ENCODE data around the gene TENT5C. TPM values are rescaled to one million over a fixed set of nuclear protein-coding genes. Genes with fewer than 3 reads are reported as not detected.
A peak's percentile ranks its signal among the peaks of the same experiment; 100 is the strongest.

Gene TENT5C
- total and polyA plus RNA-seq, 9 of the 15 experiments (the other 6 are each of a cell fraction or from before 2014, with no cell fraction given) = 1.8 to 7.7 (median 4.0) TPM

DNA sequence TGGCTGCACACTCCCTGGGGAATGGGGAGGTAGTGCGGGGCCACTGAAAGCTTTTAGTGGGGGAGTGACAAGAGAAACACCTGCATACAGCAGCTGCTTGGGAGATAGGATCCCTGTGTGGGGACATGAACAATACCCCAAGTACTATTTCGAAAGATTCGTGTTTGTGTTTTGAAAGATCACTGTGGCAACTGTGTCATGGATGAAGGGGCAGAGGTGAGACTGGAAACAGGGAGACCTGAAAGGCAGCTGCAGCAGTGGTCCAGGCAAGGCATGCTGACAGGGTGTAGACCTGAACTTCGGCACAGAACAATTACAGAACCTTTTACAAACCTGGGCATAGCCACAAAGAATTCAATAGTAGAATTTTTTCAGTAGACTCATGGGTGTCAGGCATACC, 32.9 kb downstream of the TENT5C start (continued):
- TF ChIP-seq MTA2 (IDR thresholded peaks at IDR 0.05; ENCODE audit: low read depth) = 0 out of 2 replicates have a peak, but pooled peaks have one; percentile 19
- no peak for TF ChIP-seq GTF2E2 (tag; IDR thresholded peaks at IDR 0.05)
- TF ChIP-seq, protein P1, sequence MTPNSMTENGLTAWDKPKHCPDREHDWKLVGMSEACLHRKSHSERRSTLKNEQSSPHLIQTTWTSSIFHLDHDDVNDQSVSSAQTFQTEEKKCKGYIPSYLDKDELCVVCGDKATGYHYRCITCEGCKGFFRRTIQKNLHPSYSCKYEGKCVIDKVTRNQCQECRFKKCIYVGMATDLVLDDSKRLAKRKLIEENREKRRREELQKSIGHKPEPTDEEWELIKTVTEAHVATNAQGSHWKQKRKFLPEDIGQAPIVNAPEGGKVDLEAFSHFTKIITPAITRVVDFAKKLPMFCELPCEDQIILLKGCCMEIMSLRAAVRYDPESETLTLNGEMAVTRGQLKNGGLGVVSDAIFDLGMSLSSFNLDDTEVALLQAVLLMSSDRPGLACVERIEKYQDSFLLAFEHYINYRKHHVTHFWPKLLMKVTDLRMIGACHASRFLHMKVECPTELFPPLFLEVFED (CRISPR knock-in tag; conservative IDR thresholded peaks at IDR 0.05) = no peak
- no peak for TF ChIP-seq SIRT6 (IDR thresholded peaks at IDR 0.05; ENCODE audit: low read depth, low read length)
- TF ChIP-seq ZFPM2 (CRISPR knock-in tag; IDR thresholded peaks at IDR 0.05) = no peak
- TF ChIP-seq ZNF778 (CRISPR knock-in tag; IDR thresholded peaks at IDR 0.05) = no peak
- TF ChIP-seq, protein P2, sequence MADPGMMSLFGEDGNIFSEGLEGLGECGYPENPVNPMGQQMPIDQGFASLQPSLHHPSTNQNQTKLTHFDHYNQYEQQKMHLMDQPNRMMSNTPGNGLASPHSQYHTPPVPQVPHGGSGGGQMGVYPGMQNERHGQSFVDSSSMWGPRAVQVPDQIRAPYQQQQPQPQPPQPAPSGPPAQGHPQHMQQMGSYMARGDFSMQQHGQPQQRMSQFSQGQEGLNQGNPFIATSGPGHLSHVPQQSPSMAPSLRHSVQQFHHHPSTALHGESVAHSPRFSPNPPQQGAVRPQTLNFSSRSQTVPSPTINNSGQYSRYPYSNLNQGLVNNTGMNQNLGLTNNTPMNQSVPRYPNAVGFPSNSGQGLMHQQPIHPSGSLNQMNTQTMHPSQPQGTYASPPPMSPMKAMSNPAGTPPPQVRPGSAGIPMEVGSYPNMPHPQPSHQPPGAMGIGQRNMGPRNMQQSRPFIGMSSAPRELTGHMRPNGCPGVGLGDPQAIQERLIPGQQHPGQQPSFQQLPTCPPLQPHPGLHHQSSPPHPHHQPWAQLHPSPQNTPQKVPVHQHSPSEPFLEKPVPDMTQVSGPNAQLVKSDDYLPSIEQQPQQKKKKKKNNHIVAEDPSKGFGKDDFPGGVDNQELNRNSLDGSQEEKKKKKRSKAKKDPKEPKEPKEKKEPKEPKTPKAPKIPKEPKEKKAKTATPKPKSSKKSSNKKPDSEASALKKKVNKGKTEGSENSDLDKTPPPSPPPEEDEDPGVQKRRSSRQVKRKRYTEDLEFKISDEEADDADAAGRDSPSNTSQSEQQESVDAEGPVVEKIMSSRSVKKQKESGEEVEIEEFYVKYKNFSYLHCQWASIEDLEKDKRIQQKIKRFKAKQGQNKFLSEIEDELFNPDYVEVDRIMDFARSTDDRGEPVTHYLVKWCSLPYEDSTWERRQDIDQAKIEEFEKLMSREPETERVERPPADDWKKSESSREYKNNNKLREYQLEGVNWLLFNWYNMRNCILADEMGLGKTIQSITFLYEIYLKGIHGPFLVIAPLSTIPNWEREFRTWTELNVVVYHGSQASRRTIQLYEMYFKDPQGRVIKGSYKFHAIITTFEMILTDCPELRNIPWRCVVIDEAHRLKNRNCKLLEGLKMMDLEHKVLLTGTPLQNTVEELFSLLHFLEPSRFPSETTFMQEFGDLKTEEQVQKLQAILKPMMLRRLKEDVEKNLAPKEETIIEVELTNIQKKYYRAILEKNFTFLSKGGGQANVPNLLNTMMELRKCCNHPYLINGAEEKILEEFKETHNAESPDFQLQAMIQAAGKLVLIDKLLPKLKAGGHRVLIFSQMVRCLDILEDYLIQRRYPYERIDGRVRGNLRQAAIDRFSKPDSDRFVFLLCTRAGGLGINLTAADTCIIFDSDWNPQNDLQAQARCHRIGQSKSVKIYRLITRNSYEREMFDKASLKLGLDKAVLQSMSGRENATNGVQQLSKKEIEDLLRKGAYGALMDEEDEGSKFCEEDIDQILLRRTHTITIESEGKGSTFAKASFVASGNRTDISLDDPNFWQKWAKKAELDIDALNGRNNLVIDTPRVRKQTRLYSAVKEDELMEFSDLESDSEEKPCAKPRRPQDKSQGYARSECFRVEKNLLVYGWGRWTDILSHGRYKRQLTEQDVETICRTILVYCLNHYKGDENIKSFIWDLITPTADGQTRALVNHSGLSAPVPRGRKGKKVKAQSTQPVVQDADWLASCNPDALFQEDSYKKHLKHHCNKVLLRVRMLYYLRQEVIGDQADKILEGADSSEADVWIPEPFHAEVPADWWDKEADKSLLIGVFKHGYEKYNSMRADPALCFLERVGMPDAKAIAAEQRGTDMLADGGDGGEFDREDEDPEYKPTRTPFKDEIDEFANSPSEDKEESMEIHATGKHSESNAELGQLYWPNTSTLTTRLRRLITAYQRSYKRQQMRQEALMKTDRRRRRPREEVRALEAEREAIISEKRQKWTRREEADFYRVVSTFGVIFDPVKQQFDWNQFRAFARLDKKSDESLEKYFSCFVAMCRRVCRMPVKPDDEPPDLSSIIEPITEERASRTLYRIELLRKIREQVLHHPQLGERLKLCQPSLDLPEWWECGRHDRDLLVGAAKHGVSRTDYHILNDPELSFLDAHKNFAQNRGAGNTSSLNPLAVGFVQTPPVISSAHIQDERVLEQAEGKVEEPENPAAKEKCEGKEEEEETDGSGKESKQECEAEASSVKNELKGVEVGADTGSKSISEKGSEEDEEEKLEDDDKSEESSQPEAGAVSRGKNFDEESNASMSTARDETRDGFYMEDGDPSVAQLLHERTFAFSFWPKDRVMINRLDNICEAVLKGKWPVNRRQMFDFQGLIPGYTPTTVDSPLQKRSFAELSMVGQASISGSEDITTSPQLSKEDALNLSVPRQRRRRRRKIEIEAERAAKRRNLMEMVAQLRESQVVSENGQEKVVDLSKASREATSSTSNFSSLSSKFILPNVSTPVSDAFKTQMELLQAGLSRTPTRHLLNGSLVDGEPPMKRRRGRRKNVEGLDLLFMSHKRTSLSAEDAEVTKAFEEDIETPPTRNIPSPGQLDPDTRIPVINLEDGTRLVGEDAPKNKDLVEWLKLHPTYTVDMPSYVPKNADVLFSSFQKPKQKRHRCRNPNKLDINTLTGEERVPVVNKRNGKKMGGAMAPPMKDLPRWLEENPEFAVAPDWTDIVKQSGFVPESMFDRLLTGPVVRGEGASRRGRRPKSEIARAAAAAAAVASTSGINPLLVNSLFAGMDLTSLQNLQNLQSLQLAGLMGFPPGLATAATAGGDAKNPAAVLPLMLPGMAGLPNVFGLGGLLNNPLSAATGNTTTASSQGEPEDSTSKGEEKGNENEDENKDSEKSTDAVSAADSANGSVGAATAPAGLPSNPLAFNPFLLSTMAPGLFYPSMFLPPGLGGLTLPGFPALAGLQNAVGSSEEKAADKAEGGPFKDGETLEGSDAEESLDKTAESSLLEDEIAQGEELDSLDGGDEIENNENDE (IDR thresholded peaks at IDR 0.05; ENCODE audit: low read depth, low read length) = no peak
- TF ChIP-seq SMAD3 (CRISPR knock-in tag; conservative IDR thresholded peaks at IDR 0.05) = no peak
- peak; percentile 55; the same call in 1 of the 2 replicates for TF ChIP-seq TEAD4 (IDR thresholded peaks at IDR 0.05; ENCODE audit: low read length)
- no peak for TF ChIP-seq TEAD4 (CRISPR knock-in tag; IDR thresholded peaks at IDR 0.05; ENCODE audit: borderline replicate concordance)
- no peak for TF ChIP-seq ZC3H4 (CRISPR knock-in tag; IDR thresholded peaks at IDR 0.05; ENCODE audit: borderline replicate concordance)
- TF ChIP-seq TRIM24 (IDR thresholded peaks at IDR 0.05) = peak in 1 of 2 experiments; percentile 39; a peak in 1 of 4 replicates
- TF ChIP-seq CC2D1A (IDR thresholded peaks at IDR 0.05) = no peak
- no peak for TF ChIP-seq FUS (optimal IDR thresholded peaks at IDR 0.05; ENCODE audit: low read depth, low read length)
- TF ChIP-seq NCOA1 (IDR thresholded peaks at IDR 0.05; ENCODE audit: low read depth) = no peak

All from K562 (cell line).